AML-193 (cell line): ENCODE measurements around the gene MTMR10.

Source experiments
- DNase-seq, 2 experiments: peaks; one replicate each; lab custom pipeline; 2025; lab: John Stamatoyannopoulos, UW

Gene MTMR10, protein sequence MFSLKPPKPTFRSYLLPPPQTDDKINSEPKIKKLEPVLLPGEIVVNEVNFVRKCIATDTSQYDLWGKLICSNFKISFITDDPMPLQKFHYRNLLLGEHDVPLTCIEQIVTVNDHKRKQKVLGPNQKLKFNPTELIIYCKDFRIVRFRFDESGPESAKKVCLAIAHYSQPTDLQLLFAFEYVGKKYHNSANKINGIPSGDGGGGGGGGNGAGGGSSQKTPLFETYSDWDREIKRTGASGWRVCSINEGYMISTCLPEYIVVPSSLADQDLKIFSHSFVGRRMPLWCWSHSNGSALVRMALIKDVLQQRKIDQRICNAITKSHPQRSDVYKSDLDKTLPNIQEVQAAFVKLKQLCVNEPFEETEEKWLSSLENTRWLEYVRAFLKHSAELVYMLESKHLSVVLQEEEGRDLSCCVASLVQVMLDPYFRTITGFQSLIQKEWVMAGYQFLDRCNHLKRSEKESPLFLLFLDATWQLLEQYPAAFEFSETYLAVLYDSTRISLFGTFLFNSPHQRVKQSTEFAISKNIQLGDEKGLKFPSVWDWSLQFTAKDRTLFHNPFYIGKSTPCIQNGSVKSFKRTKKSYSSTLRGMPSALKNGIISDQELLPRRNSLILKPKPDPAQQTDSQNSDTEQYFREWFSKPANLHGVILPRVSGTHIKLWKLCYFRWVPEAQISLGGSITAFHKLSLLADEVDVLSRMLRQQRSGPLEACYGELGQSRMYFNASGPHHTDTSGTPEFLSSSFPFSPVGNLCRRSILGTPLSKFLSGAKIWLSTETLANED

GRCh38 chr15:30991255-30992235 lies at the start of gene MTMR10:
Gene MTMR10, minus strand, starts transcription at chr15:30991628. Its CDS starts 122 bp downstream, at chr15:30991506.
- DNase-seq, result peak; percentile 58 to 66

- no peak for DNase-seq
Measured at GRCh38 chr15:31040611-31041010, 49.2 kb upstream of the MTMR10 start.

- no peak for DNase-seq
Measured at GRCh38 chr15:31039961-31040360, 48.5 kb upstream of the MTMR10 start.

- no peak for DNase-seq
Measured at GRCh38 chr15:31037731-31038477, 46.5 kb upstream of the MTMR10 start.

GRCh38 chr15:31036783-31037182 lies 45.4 kb upstream of the MTMR10 start:
- no peak for DNase-seq

GRCh38 chr15:31035610-31036009 lies 44.2 kb upstream of the MTMR10 start:
- DNase-seq, result no peak

GRCh38 chr15:31034152-31034551 lies 42.7 kb upstream of the MTMR10 start:
- no peak for DNase-seq

GRCh38 chr15:31032961-31033371 lies 41.5 kb upstream of the MTMR10 start:
- no peak for DNase-seq

GRCh38 chr15:31031471-31032067 lies 40.1 kb upstream of the MTMR10 start:
- DNase-seq, result no peak

GRCh38 chr15:31027910-31028578 lies 36.6 kb upstream of the MTMR10 start:
- DNase-seq, result no peak

DNA sequence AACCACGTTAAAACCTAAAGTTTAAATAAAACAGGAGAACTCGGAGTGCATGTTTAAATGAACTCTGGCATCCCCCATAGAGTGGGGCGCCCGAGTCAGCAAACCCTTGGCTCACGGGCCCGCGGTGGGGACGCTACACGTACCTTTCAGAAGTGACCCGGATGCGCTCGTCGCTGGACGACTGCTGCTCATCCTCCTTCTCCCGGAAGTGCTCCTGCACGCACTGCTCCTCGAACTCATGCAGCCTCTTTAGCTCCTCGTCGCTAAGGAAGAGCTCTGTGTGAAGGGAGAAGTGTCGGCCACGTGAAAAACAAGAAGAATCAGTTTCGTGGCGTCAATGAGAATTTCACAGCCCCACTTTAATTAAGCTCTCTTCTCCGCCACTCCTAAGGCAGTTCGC lies 34.6 kb upstream of the MTMR10 start:
- DNase-seq, result no peak

DNA sequence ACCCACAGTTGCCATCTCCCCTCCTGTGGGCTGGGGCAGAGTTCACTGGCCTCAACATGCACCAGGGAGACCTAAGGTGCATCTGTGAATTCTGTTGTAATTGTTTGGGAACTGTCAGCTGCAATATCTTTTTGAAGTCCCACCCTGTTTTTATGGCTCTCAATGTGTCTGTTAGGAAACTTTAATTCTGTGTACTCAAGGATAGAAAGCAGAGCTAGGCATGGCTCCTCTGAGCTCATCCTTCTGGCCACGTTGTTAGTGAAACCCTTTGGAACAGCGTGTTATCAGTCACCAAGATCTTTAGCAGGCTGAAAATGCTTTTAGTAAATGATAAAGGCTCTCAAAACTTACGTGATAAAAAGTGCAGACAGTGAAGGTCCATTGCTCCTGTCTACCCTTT lies 33.6 kb upstream of the MTMR10 start:
- no peak for DNase-seq

- DNase-seq, result no peak
Measured at GRCh38 chr15:31024330-31024729, 32.9 kb upstream of the MTMR10 start.

GRCh38 chr15:31023841-31024240 lies 32.4 kb upstream of the MTMR10 start:
- no peak for DNase-seq

- no peak for DNase-seq
Measured at GRCh38 chr15:31021067-31021665, 29.7 kb upstream of the MTMR10 start.

- no peak for DNase-seq
Measured at GRCh38 chr15:31020542-31020941, 29.1 kb upstream of the MTMR10 start.

DNA sequence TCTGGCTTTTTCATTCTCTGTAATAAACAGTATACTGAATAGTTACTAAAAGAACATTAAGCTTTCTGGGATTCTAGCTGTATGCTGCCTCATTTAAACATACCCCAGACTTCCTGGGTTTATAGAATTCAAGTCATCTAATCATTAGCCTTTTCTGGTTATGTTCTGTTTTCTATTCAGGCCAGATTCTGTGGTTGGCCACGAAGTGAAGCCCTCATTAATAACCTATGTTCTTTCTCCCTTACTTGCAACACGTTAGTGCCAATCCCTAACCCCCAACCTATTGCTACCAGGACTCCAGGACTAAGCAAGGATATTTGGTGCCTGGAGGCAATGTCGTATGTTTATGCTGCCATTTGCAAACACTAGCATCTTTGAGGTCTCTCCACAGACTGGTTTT lies 28.6 kb upstream of the MTMR10 start:
- DNase-seq, result no peak

DNA sequence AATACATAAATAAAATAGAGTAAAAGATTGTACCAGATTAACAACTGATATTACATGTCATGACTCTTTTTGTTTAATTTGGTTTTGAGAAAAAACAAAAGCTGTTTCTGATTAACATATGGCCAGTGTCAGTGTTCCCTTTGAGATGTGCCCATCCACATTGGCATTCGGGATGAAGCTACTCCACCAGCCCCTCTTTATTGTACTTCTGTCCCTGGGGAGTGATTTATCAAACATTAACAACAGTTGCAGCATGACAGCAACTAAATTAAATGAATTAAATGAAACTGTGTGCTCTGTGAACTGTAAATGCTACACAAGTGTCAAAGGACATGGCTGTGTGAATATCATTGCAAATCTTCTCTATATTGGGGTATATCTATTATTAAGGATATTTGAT lies 25.9 kb upstream of the MTMR10 start:
- DNase-seq, result no peak

GRCh38 chr15:31016446-31016915 lies 25.1 kb upstream of the MTMR10 start:
- DNase-seq, result no peak

- no peak for DNase-seq
Measured at GRCh38 chr15:31014608-31014925, 23.1 kb upstream of the MTMR10 start.
